NK-92 (cell line): ENCODE data around the gene GNL1.
"Not testable (repeated sequence)": the region's sequence is repeated elsewhere in the genome, so short reads cannot be mapped to it uniquely, and the experiment has no call there.

Experiments
- DNase-seq: peaks from one replicate; lab custom pipeline; 2025; ENCODE audit not compliant: unreplicated experiment; lab: John Stamatoyannopoulos, UW

Gene GNL1

DNA sequence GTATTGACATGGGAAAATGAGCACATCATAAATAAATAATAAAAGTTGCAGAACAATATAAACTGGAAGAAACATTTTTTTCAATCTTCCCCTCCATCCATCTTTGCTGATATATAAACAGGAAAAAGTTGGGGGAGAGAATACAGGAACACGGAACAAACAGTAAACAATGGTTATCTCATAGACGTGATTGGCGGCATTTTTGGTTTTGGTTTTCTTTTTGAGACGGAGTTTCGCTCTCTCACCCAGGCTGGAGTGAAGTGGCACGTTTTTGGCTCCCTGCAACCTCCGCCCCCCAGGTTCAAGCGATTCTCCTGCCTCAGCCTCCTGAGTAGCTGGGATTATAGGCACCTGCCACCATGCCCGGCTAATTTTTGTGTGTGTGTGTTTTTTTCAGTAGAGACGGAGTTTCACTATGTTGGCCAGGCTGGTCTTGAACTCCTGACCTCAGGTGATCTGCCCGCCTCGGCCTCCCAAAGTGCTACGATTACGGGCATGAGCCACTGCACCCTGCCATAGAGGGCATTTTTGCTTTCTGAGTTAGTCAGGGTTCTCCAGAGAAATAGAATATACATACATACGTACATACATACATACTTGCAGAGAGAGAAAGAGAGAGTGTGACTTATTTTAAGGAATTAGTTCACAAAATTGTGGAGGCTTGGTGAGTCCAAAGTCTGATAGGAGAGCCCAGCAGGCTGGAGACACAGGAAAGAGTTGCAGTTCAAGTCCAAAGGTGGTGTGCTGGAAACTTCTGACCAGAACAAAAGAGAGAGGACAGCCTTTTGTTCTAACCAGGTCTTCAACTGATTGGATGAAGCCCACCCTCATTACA lies 22.6 kb downstream of the GNL1 start:
- no peak for DNase-seq

DNA sequence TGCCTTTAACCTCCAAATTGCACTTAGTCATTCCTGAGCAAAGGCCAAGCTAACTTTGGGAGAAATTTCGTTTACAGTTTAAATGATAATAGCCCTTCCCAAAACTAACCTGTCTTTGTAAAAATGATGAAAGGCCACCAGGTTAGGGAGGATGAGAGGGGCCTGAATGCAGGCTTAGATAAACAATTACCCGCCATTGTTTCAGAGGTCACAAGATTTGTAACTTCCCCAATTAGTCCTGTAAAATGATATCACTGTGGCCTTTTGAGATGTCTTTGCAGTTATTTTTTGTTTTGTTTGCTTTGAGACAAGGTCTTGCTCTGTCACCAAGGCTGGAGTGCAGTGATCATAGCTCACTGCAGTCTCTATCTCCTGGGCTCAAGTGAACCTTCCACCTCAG lies 26.3 kb downstream of the GNL1 start:
- no peak for DNase-seq

DNA sequence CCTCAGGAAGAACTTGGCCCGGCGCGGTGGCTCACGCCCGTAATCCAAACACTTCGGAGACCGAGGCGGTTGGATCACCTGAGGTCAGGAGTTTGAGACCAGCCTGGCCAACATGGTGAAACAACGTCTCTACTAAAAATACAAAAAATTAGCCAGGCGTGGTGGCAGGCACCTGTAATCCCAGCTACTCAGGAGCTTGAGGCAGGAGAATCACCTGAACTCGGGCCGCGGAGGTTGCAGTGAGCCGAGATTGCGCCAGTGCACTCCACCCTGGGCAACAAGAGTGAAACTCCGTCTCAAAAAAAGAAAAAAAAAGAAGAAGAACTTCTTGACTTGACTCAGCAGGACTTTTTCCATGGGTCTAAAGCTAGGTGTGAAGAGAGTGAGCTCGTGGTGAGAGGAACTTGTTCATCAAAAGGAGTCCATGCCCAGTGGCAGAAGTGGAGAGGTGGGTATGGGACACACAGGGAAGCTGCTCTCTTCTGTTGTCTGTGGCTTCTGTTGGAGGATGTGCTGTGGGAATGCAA lies 26.9 kb downstream of the GNL1 start:
- DNase-seq, result not testable (repeated sequence)

DNA sequence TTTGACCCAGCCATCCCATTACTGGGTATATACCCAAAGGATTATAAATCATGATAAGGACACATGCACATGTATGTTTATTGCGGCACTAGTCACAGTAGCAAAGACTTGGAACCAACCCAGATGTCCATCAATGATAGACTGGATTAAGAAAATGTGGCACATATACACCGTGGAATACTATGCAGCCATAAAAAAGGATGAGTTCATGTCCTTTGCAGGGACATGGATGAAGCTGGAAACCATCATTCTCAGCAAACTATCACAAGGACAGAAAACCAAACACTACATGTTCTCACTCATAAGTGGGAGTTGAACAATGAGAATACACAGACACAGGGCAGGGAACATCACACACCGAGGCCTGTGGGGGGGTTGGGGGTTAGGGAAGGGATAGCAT lies 29.8 kb downstream of the GNL1 start:
- DNase-seq, result not testable (repeated sequence)

DNA sequence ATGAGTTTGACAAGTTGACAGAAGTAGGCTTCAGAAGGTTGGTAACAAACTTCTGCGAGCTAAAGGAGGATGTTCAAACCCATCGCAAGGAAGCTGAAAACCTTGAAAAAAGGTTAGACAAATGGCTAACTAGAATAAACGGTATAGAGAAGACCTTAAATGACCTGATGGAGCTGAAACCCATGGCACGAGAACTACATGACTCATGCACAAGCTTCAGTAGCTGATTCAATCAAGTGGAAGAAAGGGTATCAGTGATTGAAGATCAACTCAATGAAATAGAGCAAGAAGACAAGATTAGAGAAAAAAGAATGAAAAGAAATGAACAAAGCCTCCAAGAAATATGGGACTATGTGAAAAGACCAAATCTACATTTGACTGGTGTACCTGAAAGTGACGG lies 34.3 kb downstream of the GNL1 start:
- not testable (repeated sequence) for DNase-seq

DNA sequence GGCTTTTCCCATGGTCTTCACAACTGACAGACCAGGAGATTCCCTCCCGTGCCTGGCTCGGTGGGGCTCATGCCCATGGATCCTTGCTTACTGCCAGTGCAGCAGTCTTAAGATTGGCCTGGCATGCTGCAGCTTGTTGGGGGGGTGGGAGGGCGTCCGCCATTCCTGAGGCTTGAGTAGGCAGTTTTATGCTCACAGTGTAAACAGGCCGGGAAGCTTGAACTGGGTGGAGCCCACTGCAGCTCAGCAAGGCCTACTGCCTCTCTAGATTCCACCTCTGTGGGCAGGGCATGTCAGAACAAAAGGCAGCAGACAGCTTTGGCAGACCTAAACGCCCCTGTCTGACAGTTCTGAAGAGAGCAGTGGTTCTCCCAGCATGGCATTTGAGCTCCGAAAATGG lies 35.2 kb downstream of the GNL1 start:
- not testable (repeated sequence) for DNase-seq

DNA sequence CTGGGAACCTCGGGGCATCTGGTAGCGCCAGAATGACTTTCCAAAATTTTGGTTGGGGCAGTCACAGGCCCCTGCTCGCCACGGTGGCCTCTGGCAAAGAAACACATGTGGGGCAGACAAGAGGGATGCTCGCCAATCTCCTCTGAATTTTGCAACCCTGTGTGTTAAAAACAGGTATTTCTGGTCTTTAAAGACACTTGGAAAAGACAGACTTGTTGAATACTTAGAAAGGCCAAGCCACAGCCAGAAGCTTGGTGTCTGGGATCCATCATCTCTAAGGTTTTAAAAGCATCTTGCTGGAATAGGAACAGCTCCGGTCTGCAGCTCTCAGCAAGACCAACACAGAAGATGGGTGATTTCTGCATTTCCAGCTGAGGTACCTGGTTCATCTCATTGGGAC lies 35.8 kb downstream of the GNL1 start:
- no peak for DNase-seq

DNA sequence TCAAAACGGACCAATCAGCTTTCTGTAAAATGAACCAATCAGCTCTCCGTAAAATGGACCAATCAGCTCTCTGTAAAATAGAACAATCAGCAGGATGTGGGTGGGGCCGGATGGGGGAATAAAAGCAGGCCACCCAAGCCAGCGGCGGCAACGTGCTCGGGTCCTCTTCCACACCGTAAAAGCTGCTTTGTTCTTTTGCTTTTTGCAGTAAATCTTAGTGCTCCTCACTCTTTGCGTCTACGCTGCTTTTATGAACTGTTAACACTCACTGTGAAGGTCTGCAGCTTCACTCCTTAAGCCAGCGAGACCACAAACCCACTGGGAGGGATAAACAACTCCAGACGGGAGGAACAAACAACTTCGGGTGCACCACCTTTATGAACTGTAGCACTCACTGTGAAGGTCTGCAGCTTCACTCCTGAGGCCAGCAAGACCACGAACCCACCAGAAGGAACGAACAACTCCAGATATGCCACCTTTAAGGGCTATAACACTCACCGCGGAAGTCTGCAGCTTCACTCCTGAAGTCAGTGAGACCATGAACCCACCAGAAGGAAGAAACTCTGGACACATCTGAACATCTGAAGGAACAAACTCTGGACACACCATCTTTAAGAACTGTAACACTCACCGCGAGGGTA lies 37.7 kb downstream of the GNL1 start:
- not testable (repeated sequence) for DNase-seq

DNA sequence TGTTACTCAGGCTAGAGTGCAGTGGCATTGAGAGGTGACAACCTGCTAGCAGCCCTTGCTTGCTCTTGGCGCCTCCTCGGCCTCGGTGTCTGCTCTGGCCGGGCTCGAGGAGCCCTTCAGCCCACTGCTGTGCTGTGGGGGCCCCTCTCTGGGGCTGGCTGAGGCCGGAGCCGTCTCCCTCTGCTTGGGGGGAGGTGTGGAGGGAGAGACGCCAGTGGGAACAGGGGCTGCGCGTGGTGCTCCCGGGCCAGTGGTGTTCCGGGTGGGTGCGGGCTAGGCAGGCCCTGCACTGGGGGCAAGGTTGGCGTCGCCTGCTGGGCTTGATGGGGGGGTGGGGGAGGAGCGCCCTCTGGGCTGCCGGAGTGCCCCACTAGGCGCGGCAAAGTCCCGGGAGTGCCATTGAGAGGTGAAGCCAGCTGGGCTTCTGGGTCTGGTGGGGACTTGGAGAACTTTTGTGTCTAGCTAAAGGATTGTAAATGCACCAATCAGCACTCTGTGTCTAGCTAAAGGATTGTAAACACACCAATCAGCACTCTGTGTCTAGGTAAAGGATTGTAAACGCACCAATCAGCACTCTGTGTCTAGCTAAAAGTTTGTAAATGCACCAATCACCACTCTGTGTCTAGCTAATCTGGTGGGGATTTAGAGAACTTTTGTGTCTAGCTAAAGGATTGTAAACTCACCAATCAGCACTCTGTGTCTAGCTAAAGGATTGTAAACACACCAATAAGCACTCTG lies 38.4 kb downstream of the GNL1 start:
- DNase-seq, result not testable (repeated sequence)

DNA sequence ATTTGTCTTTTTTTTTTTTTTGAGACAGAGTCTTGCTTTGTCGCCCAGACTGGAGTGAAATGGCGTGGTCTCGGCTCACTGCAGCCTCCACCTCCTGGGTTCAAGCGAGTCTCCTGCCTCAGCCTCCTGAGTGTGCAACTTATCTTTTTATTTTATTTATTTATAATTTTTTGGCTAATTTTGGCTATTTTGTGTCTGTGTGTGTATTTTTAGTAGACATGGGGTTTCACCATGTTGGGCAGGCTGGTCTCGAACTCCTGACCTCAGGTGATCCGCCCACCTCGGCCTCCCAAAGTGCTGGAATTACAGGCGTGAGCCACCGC lies 39.6 kb downstream of the GNL1 start:
- DNase-seq, result not testable (repeated sequence)

DNA sequence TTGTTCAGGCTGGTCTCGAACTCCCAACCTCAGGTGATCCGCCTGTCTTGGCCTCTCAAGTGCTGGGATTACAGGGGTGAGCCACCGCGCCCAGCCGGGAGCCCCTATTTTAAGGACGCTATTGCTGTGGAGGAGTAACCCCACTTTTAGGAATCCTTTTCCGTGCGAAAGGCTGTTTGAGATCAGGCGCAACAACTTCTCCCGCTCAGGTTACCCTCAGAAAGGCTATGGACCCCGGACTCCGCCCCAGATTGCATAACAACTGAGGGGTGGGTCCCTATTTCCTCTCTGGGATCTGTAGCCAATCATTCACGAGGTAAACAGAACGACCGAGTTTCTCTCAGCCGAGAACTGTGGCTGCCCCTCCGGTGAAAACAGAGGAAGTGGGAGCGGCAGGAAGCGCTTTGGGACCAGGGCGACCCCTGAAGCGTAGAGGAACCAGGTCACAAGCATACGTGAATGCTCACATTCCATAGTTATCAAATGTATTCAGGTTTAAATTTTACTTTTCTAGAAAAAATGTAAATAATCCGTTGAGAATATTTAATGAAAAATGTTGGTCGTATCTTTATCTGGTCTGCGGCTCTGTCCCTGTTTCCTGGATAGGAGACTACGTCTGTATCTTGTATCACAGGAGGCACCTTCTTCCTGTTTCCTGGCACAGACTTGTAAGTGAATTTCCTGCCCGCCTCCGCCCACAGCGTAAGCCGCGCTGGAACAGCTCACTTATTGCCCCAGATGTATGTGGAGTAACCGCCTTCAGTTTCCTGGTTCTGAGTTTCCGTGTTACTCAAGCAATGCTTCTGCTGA lies 40.1 kb downstream of the GNL1 start:
- peak; percentile 59 for DNase-seq

DNA sequence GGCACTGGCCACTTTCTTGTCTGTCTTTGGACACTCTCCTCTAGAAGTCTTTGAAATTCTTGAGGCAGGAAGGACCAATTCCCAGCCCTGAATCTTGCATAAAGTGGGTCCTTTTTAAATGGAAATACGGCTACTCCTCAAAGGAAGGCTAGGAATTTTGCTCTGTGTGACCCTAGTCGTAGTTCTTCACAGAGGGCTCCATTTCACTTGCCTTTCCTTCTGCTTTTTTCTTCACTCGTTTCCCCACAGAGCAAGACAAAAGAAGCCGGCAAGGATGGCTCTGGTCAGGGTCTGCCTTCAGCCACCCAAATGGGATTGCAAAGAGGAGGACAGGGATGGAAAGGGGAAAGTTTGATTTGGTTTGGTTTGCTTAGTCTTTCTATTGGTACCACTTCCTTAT lies 41.2 kb downstream of the GNL1 start:
- DNase-seq, result no peak

DNA sequence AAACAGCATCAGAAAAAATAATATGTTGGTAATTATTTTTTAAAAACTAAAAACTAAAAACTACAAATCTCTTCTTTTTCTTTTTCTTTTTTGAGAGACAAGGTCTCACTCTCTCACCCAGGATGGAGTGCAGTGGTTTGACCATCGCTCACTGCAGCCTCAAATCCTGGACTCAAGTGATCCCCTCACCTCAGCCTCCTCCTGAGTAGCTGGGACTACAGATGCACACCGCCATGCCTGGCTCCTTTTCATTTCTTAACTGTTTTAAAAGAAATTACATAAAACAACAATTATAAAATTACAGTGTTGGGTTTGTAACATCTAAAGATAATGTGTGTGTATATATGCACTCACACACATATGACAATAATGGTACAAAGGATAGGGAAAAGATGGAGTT lies 42.8 kb downstream of the GNL1 start:
- DNase-seq, result no peak

DNA sequence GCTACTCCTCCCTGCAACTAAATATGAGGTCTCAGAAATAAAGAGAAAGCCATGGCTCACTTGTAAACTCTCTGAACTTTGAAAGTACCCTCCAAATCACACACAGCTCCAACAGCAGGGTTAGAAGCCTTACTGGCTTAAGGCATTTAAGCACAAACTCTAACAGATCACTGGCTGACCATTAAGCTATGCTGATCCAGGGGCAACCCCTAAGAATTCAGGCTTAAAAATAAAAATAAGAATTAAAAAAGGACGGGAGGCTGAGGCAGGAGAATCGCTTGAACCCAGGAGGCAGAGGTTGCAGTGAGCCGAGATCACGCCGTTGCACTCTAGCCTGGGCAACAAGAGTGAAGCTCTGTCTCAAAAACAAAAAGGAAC lies 45.1 kb downstream of the GNL1 start:
- DNase-seq, result no peak

DNA sequence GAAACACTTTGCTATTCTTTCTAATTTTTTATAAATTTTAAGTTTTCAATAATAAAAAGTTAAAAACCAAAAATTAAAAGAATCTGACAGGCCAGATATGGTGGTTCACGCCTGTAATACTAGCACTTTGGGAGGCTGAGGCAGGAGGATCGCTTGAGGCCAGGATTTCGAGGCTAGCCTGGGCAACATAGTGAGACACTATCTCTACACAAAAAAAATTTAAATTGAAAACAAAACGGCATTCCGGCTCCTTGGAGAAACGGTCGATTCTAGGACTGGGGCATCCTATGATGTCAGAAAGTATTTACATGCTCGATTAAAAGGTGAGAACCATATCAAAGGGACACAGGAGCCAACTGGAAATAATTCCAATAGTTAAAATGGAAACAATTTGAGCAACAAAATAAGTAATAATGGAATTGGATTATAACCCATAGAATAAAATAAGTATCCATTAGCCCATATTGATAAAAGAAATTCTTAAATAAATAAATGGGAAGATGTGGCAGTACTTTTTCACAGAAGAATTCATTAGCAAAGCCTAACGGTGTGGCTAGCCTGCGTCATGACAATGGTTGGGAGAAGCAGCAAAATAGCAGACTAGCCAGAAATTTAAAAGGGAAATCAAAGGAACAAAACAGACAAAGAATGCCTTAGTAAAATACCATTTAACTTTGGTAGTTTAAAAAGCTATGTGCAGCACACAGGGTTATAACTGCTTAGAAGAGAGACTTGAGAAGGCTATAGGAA lies 45.7 kb downstream of the GNL1 start:
- DNase-seq, result no peak

DNA sequence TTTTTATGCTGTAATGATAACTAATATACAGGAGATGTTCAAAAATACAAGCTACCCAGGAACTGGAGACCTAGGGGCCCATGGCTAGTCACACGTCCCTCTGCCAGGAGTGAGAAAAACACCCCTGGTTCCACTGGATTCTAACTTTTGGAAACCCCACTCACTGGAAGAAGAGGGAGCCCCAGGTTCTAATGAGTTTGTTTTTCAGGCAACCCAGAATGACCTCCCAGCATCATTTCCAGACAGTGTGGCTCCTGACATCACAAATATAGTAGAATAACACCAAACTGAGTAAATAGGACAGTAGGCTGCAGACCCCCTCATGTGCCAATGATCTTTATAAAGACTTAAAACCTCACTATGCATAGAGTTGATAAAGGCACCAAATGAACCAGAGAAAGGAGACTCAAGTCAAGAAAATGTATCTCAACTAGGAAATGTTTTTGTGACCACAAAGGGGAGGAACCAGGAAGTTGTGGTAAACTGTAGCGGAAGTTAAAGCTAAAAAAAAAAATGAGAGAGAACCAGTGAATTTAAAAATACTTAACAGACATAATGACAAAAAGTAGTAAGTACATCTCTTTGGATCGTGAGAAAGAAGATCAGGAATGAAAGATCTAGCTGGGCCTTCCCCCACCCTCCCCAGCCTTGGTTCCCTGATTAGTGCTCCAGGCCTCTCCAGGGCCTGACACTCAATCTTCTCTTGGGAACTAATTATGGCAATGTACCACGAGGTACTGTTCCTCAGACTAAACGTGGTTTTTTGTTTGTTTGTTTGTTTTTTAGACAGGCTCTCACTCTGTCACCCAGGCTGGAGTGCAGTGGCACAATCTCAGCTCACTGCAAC lies 47.2 kb downstream of the GNL1 start:
- DNase-seq, result no peak

DNA sequence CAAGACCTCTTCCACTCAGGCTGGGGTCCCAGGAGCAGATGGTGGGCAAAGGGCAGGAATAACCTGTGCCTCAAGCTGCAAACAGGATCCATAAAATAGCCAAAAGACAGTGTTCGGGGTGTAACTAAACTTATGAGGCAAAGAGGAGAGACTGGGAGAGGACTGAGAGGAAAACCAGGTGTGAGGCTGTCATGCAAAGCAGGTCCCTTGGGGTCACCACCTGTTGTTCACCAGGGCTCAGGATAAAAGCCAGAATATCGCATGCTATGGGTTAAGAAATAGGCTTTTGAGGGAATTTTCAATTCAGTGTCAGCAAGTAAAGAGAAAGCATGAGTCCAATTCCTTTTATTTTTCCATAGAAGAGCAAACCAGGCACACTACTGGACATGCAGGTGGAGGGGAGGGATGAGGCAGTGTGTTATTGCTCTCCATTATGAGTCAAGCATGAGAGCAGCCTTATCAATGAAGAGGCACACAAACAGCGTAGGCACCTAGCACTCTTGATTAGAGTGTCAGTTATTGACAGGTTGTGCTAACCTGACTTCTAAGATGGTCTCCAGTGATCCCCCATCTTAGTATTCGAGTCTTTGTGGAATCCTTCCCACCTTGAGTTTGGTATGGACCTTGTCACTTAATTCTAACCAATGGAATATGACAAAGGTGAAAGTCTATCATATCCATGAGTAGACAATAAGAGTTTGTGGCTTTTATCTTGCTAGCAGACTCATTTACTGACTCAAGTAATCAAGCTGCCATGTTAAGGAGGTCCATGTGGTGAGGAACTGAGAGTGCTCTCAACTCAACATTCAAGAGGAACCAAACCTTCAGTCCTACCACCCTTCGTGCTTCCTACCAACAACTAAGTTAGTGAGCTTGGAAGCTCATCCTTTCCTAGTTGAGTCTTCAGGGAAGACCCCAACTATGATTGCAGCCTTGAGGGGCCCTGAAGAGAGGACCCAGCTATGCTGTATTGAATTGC lies 48.2 kb downstream of the GNL1 start:
- DNase-seq, result no peak
